Neutrophil (primary cell): Measurements from ENCODE around the gene SCO2.
A peak's percentile ranks its signal among the peaks of the same experiment; 100 is the strongest.

Experiments used
- H3K27ac ChIP-seq: fragments of 200-600 bp; sonication (generic); 2 replicates; pipeline ENCODE4 v1.5.1; 2016; ENCODE audit warnings: mild to moderate bottlenecking, moderate library complexity
- H3K27me3 ChIP-seq: fragments of 200-600 bp; sonication (generic); 2 replicates; pipeline ENCODE4 v1.6.0; 2016; ENCODE audit warnings: mild to moderate bottlenecking
- H3K36me3 ChIP-seq: fragments of 200-600 bp; sonication (generic); 2 replicates; pipeline ENCODE4 v1.5.1; 2017
- H3K4me1 ChIP-seq, 2 experiments: fragments of 200-600 bp in 1 of 2; sonication (generic) in 1 of 2; 1 replicate in 1 of 2; 2 replicates in 1 of 2; pipeline versions ENCODE4 v1.5.1 to v1.6.1; 2013 to 2016; ENCODE audit warnings: low read depth in 1 of 2, low read length in 1 of 2, mild to moderate bottlenecking in 1 of 2, moderate library complexity in 1 of 2; ENCODE audit not compliant: control insufficient read depth in 1 of 2, insufficient read depth in 1 of 2
- H3K4me3 ChIP-seq, 2 experiments: fragments of 200-600 bp in 1 of 2; sonication (generic) in 1 of 2; 1 replicate in 1 of 2; 2 replicates in 1 of 2; pipeline ENCODE4 v1.5.1; 2013 to 2016; ENCODE audit warnings: low read depth in 1 of 2, low read length in 1 of 2, mild to moderate bottlenecking in 1 of 2, moderate library complexity in 1 of 2
- H3K9me3 ChIP-seq: fragments of 200-600 bp; sonication (generic); 2 replicates; pipeline ENCODE4 v1.5.1; 2016
- TF ChIP-seq, protein P1 (sequence below): fragments of 200-600 bp; sonication (generic); IDR thresholded peaks from 2 replicates; pipeline ENCODE4 v1.5.1; 2016; ENCODE audit warnings: antibody characterized with exemption

SCO2 gene

DNA sequence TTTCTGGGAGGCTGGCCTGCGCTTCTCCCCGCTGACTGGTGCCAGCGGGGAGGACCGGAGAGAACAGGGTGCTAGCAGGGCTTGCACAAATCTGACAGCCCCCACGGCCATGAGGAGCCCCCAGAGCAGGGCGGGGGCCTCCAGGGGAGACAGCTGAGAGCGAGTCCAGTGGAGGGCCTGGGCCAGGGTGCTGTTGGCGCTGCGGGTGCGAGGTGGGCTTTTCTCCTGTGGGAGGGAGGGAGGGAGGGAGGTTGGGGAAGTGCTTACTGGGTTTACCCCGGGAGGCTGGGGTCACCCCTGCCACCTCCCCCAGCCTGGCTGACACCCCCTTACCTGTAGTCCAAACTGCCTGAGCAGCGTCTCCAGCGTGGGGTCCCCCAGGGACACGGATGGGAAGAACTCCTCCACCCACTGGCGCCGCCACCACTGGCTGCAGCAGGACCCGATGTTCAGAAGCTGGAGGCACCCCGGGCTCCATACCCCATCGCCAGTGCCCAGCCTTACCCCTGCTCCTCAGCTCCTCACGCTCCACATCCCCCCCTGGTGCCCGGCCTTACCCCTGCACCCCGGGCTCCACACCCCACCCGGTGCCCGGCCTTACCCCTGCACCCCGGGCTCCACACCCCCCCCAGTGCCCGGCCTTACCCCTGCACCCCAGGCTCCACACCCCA, 21.8 kb downstream of the SCO2 start:
- no peak overlapping the region for H3K27ac ChIP-seq
- H3K36me3 ChIP-seq: peaks cover 47% of the 10 kb centered on the region
- H3K4me1 ChIP-seq: peaks cover 13 to 14% of the 10 kb centered on the region in 2 experiments
- no peak overlapping the region for H3K4me3 ChIP-seq
- H3K9me3 ChIP-seq: no peaks in the 10 kb centered on the region
- no peaks in the 10 kb centered on the region for H3K27me3 ChIP-seq
- TF ChIP-seq, protein P1, sequence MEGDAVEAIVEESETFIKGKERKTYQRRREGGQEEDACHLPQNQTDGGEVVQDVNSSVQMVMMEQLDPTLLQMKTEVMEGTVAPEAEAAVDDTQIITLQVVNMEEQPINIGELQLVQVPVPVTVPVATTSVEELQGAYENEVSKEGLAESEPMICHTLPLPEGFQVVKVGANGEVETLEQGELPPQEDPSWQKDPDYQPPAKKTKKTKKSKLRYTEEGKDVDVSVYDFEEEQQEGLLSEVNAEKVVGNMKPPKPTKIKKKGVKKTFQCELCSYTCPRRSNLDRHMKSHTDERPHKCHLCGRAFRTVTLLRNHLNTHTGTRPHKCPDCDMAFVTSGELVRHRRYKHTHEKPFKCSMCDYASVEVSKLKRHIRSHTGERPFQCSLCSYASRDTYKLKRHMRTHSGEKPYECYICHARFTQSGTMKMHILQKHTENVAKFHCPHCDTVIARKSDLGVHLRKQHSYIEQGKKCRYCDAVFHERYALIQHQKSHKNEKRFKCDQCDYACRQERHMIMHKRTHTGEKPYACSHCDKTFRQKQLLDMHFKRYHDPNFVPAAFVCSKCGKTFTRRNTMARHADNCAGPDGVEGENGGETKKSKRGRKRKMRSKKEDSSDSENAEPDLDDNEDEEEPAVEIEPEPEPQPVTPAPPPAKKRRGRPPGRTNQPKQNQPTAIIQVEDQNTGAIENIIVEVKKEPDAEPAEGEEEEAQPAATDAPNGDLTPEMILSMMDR: no peak

DNA sequence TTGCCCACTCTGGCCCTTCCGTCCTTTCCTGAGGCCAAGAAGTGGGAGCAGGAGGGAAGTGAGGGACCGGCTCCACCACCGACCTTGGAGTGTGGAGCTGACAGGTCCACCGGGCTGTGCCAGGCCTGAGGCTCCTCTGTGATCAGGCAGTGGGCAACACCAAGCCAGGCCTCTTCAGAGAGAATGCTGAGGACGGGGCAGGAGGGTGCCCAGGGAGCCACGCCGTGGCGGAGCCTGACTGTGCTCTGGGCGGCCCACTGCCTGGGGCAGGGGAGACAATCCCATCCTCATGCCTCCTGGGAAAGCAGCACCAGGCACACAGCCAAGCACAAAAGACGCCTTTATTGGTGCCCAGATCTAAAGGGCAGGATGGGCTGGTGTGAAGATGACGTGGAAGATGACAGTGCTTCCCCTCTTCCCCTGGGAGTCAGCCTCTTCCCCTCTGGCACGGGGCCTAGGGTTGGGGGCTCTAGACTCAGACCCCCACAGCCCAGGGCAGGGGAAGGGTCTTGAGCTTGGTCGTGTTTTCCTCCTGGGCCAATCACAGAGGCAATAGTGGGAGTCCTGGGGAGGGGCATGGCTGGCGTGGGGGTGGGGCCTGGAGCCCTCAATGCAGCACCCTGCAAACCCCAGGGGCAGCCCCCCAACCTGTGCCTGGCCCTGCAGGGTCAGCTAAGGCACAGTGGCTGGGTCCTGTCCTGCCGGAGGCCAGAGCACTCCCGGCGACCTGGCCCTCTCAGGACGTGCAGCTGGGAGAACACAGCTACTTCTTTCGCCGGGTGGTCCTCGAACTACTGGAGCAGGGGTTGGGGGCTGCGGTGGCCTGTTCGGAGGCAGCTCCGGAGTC, 22.5 kb downstream of the SCO2 start:
- peak overlapping the region; percentile 10 for H3K27ac ChIP-seq
- peaks cover 11% of the 10 kb centered on the region in 2 experiments for H3K4me1 ChIP-seq
- no peak overlapping the region for H3K4me3 ChIP-seq
- H3K27me3 ChIP-seq: no peaks in the 10 kb centered on the region
- peaks cover 47% of the 10 kb centered on the region for H3K36me3 ChIP-seq
- TF ChIP-seq, protein P1: no peak
- no peaks in the 10 kb centered on the region for H3K9me3 ChIP-seq

DNA sequence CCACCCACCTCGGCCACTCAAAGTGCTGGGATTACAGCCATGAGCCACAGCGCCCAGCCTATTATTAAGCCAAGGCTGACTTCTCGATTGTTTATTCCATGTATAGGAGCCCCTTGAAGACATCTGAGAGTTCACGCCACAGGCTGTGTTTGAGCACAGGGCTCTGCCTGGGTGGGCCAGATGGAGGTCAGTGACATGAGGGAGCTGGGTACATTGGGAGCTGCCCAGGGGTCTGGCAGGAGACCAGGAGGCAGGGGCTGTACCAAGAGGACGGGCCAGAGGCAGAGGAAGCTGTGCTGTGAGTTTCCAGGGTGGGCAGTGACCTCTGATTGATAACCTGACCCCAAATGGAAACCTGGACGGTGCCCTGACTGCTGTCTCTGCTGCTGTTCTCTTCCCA, 23.3 kb downstream of the SCO2 start:
- Histone ChIP-seq H3K4me1 (peaks cover 8 to 9% of the 10 kb centered on the region in 2 experiments), H3K27me3 (peaks cover 1% of the 10 kb centered on the region), H3K9me3 (no peaks in the 10 kb centered on the region), H3K27ac (peak overlapping the region; percentile 10), H3K36me3 (peaks cover 47% of the 10 kb centered on the region), H3K4me3 (no peak overlapping the region)
- TF ChIP-seq, protein P1: no peak

DNA sequence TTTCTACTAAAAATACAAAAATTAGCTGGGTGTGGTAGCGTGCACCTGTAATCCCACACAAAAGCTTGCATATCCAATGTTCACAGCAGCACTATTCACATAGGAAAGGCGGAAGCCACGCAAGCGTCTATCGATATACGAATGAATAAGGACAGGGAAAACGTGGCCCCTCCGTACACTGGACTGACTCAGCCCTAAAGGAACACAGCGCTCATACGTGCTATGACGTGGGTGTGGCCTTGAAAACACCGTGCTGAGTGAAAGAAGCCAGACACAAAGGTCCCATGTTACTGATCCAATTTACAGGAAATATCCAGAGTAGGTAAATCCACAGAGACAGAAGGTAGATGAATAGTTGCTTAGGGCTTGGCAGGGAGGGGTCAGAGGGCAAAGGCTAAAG, 24.9 kb downstream of the SCO2 start:
- TF ChIP-seq, protein P1: no peak
- Histone ChIP-seq H3K4me3 (no peak overlapping the region), H3K36me3 (peaks cover 33% of the 10 kb centered on the region), H3K27me3 (peaks cover 3% of the 10 kb centered on the region), H3K27ac (no peak overlapping the region), H3K4me1 (no peaks in the 10 kb centered on the region), H3K9me3 (no peaks in the 10 kb centered on the region)

DNA sequence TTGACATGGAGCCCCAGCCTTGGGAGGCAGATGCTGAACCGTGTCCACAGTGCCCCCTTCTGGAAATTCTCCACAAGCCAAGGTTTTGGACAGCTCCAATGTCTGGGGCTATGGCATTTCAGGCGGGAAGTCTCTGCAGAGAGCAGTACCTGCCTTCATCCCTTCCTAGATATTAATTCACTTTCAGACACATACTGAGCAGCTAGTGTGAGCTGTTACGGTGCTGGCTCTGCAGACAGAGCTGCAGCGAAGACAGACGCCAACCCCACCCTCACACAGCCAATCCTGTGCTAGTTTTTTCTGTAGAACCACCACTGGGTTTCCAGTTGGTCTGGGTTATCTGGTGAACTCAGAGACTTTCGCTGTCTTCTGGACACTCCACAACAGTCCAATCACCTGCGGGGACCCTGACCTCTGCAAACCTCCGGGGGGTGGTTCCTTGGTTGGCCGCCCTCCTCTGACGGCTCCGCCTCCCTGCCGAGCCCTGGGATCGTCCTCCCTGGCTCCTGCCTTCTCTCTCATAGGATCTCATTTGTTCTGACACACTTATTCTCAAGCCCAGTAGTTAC, 27.0 kb downstream of the SCO2 start:
- TF ChIP-seq, protein P1: peak; percentile 38
- no peaks in the 10 kb centered on the region for H3K9me3 ChIP-seq
- H3K27ac ChIP-seq: no peak overlapping the region
- no peaks in the 10 kb centered on the region for H3K4me1 ChIP-seq
- peaks cover 3% of the 10 kb centered on the region for H3K27me3 ChIP-seq
- no peak overlapping the region for H3K4me3 ChIP-seq
- H3K36me3 ChIP-seq: peaks cover 15% of the 10 kb centered on the region
